H54 (cell line): ENCODE results near the gene CORO1C.

Source experiments
- DNase-seq: peaks from one replicate; pipeline ENCODE4 v3.0.0; 2011; ENCODE audit warnings: low spot score, mixed read lengths; ENCODE audit not compliant: insufficient read length
- FAIRE-seq: peaks from 3 replicates; lab custom pipeline; 2011; peaks lifted over from hg19 to GRCh38; lab: Jason Lieb, UNC
- POLR2A ChIP-seq: IDR thresholded peaks from 2 replicates; pipeline ENCODE4 v1.6.1; 2011; ENCODE audit warnings: low read depth, mild to moderate bottlenecking, low read length

The CORO1C gene

GRCh38 chr12:108608616-108609015 is 122.7 kb downstream of the CORO1C start:
- FAIRE-seq (no peak), DNase-seq (no peak)
- TF ChIP-seq POLR2A, result no peak

DNA sequence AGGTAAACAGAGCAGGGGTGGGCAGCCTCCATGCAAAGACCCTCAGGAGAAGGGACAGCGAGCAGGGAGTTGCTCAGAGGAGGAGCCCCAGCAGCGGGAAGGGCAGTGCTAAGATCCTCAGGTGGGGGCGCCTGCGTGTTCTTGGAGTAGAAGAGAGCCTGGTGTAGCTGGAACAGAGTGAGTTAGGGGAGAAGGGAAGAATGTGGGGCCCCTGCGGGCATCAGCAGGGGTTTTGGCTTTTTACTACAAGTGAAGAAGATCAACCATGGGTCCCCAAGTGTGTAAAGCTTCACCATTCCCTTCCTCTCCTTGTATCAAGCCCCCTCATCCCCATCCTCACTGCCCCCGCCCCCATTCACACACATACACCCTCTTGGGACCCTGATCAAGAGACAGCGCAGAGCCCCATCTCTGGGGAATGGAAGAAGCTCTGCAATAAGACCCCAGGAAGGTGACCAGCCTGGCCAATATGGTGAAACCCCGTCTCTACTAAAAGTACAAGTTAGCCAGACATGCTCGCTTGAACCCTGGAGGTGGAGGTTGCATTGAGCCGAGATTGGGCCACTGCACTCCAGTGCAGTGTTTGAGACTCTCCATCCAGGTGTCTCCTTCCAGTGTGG is 123.2 kb downstream of the CORO1C start:
- no peak for TF ChIP-seq POLR2A
- DNase-seq, result no peak
- FAIRE-seq, result no peak

DNA sequence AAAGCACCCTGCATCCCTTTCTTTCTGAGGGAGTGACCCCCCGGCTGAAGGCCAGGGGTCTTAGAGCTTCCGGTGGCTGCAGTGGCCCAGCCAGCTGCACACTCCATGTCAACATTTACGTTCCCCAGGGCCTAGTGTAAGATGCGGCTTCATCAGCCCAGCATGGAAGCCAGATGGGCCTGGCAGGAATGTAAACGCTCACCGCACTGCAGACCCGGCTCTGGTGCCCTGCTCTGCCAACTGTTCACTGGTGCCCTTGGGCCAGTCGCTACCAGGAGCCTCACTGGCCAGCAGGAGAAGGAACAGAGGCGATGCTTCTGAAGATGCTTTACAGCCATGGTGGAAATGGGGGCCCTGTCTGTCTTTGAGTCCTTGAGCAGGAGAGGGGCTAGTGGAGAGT is 124.8 kb downstream of the CORO1C start:
- no peak for TF ChIP-seq POLR2A
- DNase-seq (no peak), FAIRE-seq (no peak)

DNA sequence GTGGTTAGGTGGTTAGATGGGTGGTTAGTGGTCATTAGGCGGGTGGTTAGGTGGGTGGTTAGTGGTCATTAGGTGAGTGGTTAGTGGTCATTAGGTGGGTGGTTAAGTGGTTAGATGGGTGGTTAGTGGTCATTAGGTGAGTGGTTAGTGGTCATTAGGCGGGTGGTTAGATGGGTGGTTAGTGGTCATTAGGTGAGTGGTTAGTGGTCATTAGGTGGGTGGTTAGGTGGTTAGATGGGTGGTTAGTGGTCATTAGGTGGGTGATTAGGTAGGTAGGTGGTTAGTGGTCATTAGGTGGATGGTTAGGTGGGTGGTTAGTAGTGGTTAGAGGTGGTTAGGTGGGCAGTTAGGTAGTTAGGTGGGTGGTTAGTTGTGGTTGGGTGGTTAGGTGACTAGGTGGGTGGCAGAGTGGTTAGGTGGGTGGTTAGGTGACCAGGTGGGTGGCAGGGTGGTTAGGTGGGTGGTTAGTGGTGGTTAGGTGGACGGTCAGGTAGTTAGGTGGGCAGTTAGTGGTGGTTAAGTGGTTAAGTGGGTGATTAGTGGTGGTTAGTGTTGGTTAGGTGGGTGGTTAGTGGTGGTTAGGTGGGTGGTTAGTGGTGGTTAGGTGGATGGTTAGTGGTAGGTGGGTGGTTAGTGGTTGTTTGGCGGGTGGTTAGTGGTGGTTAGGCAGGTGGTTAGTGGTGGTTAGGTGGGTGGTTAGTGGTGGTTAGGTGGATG is 125.5 kb downstream of the CORO1C start:
- FAIRE-seq, result no peak
- no peak for TF ChIP-seq POLR2A

GRCh38 chr12:108605000-108605689 is 126.2 kb downstream of the CORO1C start:
- DNase-seq (no peak), FAIRE-seq (no peak)
- no peak for TF ChIP-seq POLR2A

More for the DNA sequence above, 125.5 kb downstream of the CORO1C start:
- no peak for DNase-seq

- no peak for DNase-seq
- TF ChIP-seq POLR2A, result no peak
- no peak for FAIRE-seq
These were observed 126.9 kb downstream of the CORO1C start for GRCh38 chr12:108604208-108604941.

- TF ChIP-seq POLR2A, result no peak
- no peak for DNase-seq
- FAIRE-seq, result no peak
These were observed 127.6 kb downstream of the CORO1C start for GRCh38 chr12:108603743-108604142.

GRCh38 chr12:108602976-108603704 is 128.2 kb downstream of the CORO1C start:
- no peak for DNase-seq
- no peak for FAIRE-seq
- TF ChIP-seq POLR2A, result no peak

DNA sequence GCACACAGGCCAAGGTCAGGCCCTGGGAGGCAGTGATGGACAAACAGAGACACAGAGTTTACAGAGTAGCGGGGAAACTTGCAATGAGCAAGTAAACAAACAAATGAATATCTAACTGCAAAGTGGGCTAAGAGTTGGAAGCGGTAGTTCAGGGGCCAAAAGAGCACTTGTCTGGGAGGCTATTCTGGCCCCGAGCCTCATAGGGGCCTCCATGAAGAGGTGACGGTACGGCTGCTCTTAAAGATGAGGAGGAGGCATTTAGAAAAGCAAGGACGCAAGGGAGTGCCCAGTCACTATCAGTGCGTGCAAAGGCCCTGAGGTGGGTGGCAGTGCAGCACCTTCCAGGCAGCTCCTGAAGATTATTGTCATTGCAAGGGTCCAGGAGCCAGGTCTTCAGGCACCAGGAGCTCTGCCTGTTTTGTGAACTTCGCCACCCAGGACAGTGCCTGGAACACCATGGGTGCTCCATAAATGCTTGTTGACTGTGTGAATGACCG is 129.1 kb downstream of the CORO1C start:
- TF ChIP-seq POLR2A, result no peak
- DNase-seq (no peak), FAIRE-seq (no peak)

DNA sequence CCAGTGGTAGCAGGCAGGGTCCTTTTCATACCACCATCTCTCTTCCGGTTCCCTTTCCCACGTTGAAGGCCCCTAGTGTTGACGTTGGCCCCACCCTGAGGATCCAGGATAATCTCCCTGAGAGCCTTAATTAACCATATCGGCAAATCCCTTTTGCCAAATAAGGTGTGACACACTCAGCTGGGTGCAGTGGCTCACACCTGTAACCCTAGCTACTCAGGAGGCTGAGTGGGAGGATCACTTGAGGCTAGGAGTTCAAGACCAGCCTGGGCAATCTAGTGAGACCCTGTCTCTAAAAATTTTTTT is 130.7 kb downstream of the CORO1C start:
- no peak for TF ChIP-seq POLR2A
- DNase-seq (no peak), FAIRE-seq (no peak)

- no peak for FAIRE-seq
- no peak for TF ChIP-seq POLR2A
These were observed 131.2 kb downstream of the CORO1C start for GRCh38 chr12:108599948-108600701.

GRCh38 chr12:108599541-108599940 is 131.8 kb downstream of the CORO1C start:
- FAIRE-seq (no peak), DNase-seq (no peak)
- TF ChIP-seq POLR2A, result no peak

More at GRCh38 chr12:108599948-108600701, 131.2 kb downstream of the CORO1C start:
- no peak for DNase-seq

- DNase-seq, result no peak
- no peak for FAIRE-seq
- TF ChIP-seq POLR2A, result no peak
These were observed 132.6 kb downstream of the CORO1C start for GRCh38 chr12:108598553-108599250.
